ENCODE results near the gene SLC6A17. TPM values are rescaled to one million over a fixed set of nuclear protein-coding genes. Genes with fewer than 3 reads are reported as not detected.

Gene SLC6A17
- total and polyA plus RNA-seq, 9 donors = 0.03 to 0.15 (median 0.05) TPM; not detected in 3

- H3K4me3 ChIP-seq = no peak overlapping the region
- DNase-seq = no peak
- no peaks in the 10 kb centered on the region for H3K9me3 ChIP-seq
- TF ChIP-seq EP300 (IDR thresholded peaks at IDR 0.05) (no peak), CTCF (IDR thresholded peaks at IDR 0.05) (no peak), POLR2A (IDR thresholded peaks at IDR 0.05) (no peak)
- intact Hi-C loops (cut with DNase I) = no loop called here
- no peaks in the 10 kb centered on the region for H3K4me1 ChIP-seq (ENCODE audit: insufficient read depth)
- no peak overlapping the region for H3K27ac ChIP-seq
- H3K27me3 ChIP-seq = no peaks in the 10 kb centered on the region
- 1 to 7% (median 1%) methylated on average over 7 of the region's 7 CpGs for WGBS, 3 donors
- no peaks in the 10 kb centered on the region for H3K36me3 ChIP-seq
Measured at GRCh38 chr1:110136911-110137310, 13.4 kb upstream of the SLC6A17 start.

DNA sequence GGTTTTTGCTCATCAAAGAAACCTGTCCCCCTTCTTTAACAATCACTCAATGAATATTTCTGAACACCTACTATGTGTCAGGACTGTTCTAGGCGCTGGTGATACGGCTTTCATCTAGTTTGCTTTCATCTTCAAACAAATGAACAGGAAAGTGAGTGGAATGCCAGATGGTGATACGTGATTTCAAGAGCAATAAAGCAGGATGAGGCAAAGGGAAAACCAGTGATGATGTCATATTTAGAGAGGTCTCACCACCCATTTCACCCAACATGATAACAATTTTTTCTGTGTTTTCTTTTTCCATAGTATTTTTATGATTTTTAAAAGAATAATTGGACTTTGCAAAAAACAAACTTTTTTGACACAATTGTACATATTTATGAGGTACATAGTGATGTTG is 11.3 kb upstream of the SLC6A17 start:
- no peaks in the 10 kb centered on the region for H3K9me3 ChIP-seq
- no peaks in the 10 kb centered on the region for H3K4me1 ChIP-seq (ENCODE audit: insufficient read depth)
- no peak overlapping the region for H3K4me3 ChIP-seq
- intact Hi-C loops (cut with DNase I) = no loop called here
- no peak for TF ChIP-seq EP300 (IDR thresholded peaks at IDR 0.05)
- no peak for TF ChIP-seq CTCF (IDR thresholded peaks at IDR 0.05)
- no peak for TF ChIP-seq POLR2A (IDR thresholded peaks at IDR 0.05)
- H3K27me3 ChIP-seq = no peaks in the 10 kb centered on the region
- no peak for DNase-seq
- WGBS, 3 donors = 58 to 67% (median 61%) methylated on average over 3 of the region's 3 CpGs
- no peak overlapping the region for H3K27ac ChIP-seq
- no peaks in the 10 kb centered on the region for H3K36me3 ChIP-seq

DNA sequence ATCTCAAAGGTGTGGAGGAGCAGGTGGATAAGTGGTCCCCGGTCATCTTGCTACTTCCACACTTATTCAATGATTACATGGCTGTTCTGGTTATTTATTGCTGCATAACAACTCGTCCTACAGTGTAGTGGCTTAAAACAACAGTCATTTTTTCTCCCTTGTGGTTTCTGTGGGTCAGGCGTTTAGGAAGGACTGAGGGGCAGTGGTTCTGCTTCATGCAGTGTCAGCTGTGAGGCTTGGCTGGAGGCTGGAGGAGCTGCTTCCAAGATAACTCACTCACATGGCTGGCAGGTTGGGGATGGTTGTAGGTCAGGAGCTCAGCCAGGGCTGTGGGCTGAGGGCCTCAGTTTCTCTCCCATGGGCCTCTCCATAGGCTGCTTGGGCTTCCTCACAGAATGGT is 5.9 kb upstream of the SLC6A17 start:
- 41 to 48% (median 43%) methylated on average over 3 of the region's 3 CpGs for WGBS, 3 donors
- no peaks in the 10 kb centered on the region for H3K27me3 ChIP-seq
- TF ChIP-seq CTCF (IDR thresholded peaks at IDR 0.05) (no peak), POLR2A (IDR thresholded peaks at IDR 0.05) (no peak), EP300 (IDR thresholded peaks at IDR 0.05) (no peak)
- H3K9me3 ChIP-seq = peaks cover 0 to 3% of the 10 kb centered on the region in 2 donors
- no peak overlapping the region for H3K27ac ChIP-seq
- DNase-seq = no peak
- intact Hi-C loops (cut with DNase I) = no loop called here
- no peak overlapping the region for H3K4me3 ChIP-seq
- H3K4me1 ChIP-seq (ENCODE audit: insufficient read depth) = no peaks in the 10 kb centered on the region
- no peaks in the 10 kb centered on the region for H3K36me3 ChIP-seq

DNA sequence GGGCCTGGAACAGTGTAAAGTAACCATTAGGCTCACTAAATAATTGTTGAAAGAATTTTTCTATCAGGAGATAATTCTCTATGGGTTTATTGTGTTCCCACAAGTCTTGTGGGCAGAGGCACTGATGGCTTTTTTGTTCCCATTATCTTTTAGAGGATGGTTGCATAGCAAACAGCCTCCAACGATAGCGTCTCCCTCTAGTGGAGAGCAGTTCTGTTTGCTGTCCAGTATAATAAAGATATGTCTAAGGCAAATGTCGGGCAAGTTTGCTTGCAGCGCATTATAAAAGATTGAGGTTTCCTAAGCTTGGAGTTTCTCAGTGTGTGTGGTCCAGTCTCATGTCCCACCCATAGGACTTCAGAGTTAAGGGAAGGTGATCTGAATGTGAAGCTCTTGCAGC is 1.3 kb upstream of the SLC6A17 start:
- Histone ChIP-seq H3K9me3 (peaks cover 0 to 3% of the 10 kb centered on the region in 2 donors), H3K4me3 (no peak overlapping the region), H3K36me3 (no peaks in the 10 kb centered on the region), H3K4me1 (ENCODE audit: insufficient read depth) (no peaks in the 10 kb centered on the region), H3K27me3 (no peaks in the 10 kb centered on the region), H3K27ac (no peak overlapping the region)
- no peak for DNase-seq
- WGBS, 3 donors = 48 to 54% (median 52%) methylated on average over 4 of the region's 4 CpGs
- intact Hi-C loops (cut with DNase I) = no loop called here
- no peak for TF ChIP-seq CTCF (IDR thresholded peaks at IDR 0.05)
- TF ChIP-seq EP300 (IDR thresholded peaks at IDR 0.05) = no peak
- no peak for TF ChIP-seq POLR2A (IDR thresholded peaks at IDR 0.05)
